GM20000 (cell line): ENCODE data around the gene MUC16.

Experiments
- DNase-seq: peaks from one replicate; pipeline ENCODE4 v3.0.0; 2012; ENCODE audit warnings: low spot score
- TF ChIP-seq, protein P1 (sequence below): IDR thresholded peaks from 2 replicates; pipeline ENCODE4 v1.5.1; 2012; ENCODE audit warnings: mild to moderate bottlenecking, control low read depth; ENCODE audit errors: extremely low read depth, missing control alignments

MUC16 gene

GRCh38 chr19:9032136-9032631 lies 22.0 kb upstream of the MUC16 start:
- TF ChIP-seq, protein P1, sequence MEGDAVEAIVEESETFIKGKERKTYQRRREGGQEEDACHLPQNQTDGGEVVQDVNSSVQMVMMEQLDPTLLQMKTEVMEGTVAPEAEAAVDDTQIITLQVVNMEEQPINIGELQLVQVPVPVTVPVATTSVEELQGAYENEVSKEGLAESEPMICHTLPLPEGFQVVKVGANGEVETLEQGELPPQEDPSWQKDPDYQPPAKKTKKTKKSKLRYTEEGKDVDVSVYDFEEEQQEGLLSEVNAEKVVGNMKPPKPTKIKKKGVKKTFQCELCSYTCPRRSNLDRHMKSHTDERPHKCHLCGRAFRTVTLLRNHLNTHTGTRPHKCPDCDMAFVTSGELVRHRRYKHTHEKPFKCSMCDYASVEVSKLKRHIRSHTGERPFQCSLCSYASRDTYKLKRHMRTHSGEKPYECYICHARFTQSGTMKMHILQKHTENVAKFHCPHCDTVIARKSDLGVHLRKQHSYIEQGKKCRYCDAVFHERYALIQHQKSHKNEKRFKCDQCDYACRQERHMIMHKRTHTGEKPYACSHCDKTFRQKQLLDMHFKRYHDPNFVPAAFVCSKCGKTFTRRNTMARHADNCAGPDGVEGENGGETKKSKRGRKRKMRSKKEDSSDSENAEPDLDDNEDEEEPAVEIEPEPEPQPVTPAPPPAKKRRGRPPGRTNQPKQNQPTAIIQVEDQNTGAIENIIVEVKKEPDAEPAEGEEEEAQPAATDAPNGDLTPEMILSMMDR: no peak
- no peak for DNase-seq

DNA sequence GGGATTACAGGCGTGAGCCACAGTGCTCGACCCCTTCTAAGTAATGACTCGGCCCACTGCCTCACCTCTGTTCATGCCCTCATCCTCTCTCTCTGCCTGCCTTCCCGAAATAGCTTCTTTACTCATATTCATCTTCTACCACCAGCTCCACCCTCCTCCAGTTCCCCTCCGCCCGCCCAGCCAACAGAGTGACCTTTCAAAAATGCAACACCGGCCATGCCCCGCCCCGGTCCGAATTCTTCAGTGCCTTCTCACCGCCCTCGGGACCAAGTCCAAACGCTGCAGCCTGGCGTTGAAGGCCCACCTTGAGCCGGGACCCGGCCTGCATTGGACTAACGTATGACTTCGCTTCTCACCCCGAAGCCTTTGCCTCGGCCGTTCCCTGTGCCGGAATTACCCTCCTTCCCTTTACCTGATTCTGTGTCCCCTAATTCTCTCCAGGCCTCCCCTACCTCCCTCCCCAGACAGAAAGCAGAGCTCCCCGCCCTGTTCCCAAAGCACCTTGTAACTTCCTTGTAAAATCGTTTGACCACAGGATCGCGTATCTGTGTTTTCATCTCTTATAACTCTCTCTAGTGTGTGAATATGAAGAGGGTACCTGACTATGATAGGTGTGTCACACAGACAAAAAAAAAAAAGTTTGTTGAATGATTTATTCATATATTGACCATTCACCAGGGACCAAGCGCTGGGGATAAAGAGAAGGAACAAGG lies 8.1 kb upstream of the MUC16 start:
- TF ChIP-seq, protein P1: no peak
- no peak for DNase-seq

GRCh38 chr19:9014803-9015202 lies 4.6 kb upstream of the MUC16 start:
- TF ChIP-seq, protein P1: no peak
- no peak for DNase-seq

DNA sequence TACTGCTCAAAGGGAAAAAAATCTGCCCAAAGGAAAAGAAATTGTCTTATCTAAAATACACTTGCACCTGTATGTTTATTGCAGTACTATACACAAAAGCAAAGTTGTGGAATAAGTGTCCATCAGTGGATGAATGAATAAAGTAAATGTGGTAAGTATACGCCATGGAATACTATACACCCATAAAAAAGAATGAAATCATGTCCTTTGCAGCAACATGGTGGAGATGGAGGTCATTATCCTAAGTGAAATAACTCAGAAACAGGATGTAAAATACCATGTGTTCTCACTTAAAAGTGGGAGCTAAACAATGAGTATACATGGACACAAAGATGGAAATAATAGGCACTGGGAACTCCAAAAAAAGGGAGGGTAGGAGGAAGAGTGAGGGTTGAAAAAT lies 3.8 kb upstream of the MUC16 start:
- DNase-seq: no peak
- TF ChIP-seq, protein P1: no peak

DNA sequence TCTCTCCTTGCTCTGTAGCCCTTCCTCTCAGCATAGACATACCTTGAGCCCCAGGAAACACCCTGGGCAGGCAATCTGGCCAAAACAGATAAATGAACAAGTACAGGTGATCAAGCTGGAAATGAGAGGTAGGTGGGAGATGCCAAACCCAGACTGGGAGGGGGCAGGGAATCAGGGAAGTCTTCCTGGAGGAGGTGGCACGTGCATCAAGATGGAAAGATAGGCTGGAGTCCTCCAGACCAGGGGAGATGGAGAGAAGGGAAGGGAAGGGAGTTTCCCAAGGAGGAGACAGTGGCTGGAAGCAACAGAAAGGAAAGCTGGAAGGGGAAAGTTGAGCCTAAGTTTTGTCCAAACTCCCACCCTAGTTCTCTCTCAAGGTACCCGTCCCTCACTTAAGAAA lies 1.7 kb upstream of the MUC16 start:
- TF ChIP-seq, protein P1: no peak
- DNase-seq: no peak

GRCh38 chr19:9010693-9011092 lies 484 bp upstream of the MUC16 start:
- TF ChIP-seq, protein P1: no peak
- DNase-seq: no peak

- TF ChIP-seq, protein P1: no peak
- no peak for DNase-seq
Measured at GRCh38 chr19:9009431-9009830, 778 bp downstream of the MUC16 start.
